ENCODE measurements around the gene CDH3. TPM values are rescaled to one million over a fixed set of nuclear protein-coding genes. Genes with fewer than 3 reads are reported as not detected.

CDH3 gene
- total and polyA plus RNA-seq, 2 donors (not counting 1 experiment from before 2014, with no cell fraction given) = 0.17 to 0.24 TPM

- H3K27ac ChIP-seq (ENCODE audit: low read length in 2 of 2) = no peak overlapping the region
- H3K9ac ChIP-seq (ENCODE audit: low read length) = no peak overlapping the region
- intact Hi-C loops (cut with micrococcal nuclease) = loop anchor here (10.0 kb wide), 1 partner anchor 50 kb away; no protein-coding TSS in a partner anchor
- no peaks in the 10 kb centered on the region for H3K79me2 ChIP-seq (ENCODE audit: control insufficient read depth, insufficient read depth, low read length)
- H3K4me1 ChIP-seq (ENCODE audit: control insufficient read depth in 2 of 2, insufficient read depth in 2 of 2, low read length in 2 of 2) = peaks cover 15 to 16% of the 10 kb centered on the region in 2 donors
- no peaks in the 10 kb centered on the region for H3K9me3 Mint-ChIP-seq (ENCODE audit: insufficient read depth)
- no peaks in the 10 kb centered on the region for H3K36me3 ChIP-seq (replicated peaks in 1 of 2; ENCODE audit: control extremely low read depth in 1 of 2, control insufficient read depth in 1 of 2, extremely low read depth in 1 of 2, insufficient read depth in 2 of 2, low read length in 1 of 2)
- no peaks in the 10 kb centered on the region for H3K27me3 ChIP-seq (replicated peaks in 1 of 4; ENCODE audit: control extremely low read depth in 1 of 4, control insufficient read depth in 3 of 4, insufficient read depth in 4 of 4, low read length in 3 of 4)
- 88% methylated on average over 7 of the region's 11 CpGs for WGBS (ENCODE audit: insufficient coverage)
- ATAC-seq (ENCODE audit: low read depth) (no peak), DNase-seq (no peak)
- no peaks in the 10 kb centered on the region for H3K9me3 ChIP-seq (ENCODE audit: control extremely low read depth in 1 of 3, control insufficient read depth in 2 of 3, insufficient read depth in 1 of 3, low read length in 2 of 3)
- H2AFZ ChIP-seq (ENCODE audit: insufficient read depth, low read depth, low read length, poor library complexity, severe bottlenecking) = no peak overlapping the region
- H3K27me3 Mint-ChIP-seq = peaks cover 16% of the 10 kb centered on the region
- ChIA-PET POLR2A (no interaction called here), CTCF (no interaction called here)
- H4K20me1 ChIP-seq (ENCODE audit: control insufficient read depth, insufficient read depth, low read length, poor library complexity, severe bottlenecking) = no peaks in the 10 kb centered on the region
- H3K27ac Mint-ChIP-seq = no peak overlapping the region
- no peak overlapping the region for H3K4me3 ChIP-seq (ENCODE audit: control extremely low read depth in 1 of 5, extremely low read depth in 1 of 5, insufficient read depth in 1 of 5, low read depth in 2 of 5, low read length in 4 of 5)
- H3K4me3 Mint-ChIP-seq = no peak overlapping the region
- H3K4me2 ChIP-seq (replicated peaks; ENCODE audit: low read depth, low read length, poor library complexity, severe bottlenecking) = no peak overlapping the region
- no peak for TF ChIP-seq EZH2 (IDR thresholded peaks at IDR 0.05; ENCODE audit: borderline replicate concordance, insufficient read depth, low read depth, low read length, poor library complexity, severe bottlenecking)
- TF ChIP-seq CTCF (IDR thresholded peaks at IDR 0.05) = no peak
- H3K4me1 Mint-ChIP-seq = peaks cover 19% of the 10 kb centered on the region
Observed at GRCh38 chr16:68744744-68745280, 99.7 kb downstream of the CDH3 start.

GRCh38 chr16:68746951-68747350 is 101.8 kb downstream of the CDH3 start:
- intact Hi-C loops (cut with micrococcal nuclease) = loop anchor here (10.0 kb wide), 1 partner anchor 48 kb away; no protein-coding TSS in a partner anchor
- CTCF ChIA-PET = no interaction called here
- TF ChIP-seq CTCF (IDR thresholded peaks at IDR 0.05) (no peak), EZH2 (IDR thresholded peaks at IDR 0.05; ENCODE audit: borderline replicate concordance, insufficient read depth, low read depth, low read length, poor library complexity, severe bottlenecking) (no peak)

More at GRCh38 chr16:68746951-68747350, 101.8 kb downstream of the CDH3 start:
- DNase-seq = no peak
- POLR2A ChIA-PET = interaction anchor here (1.3 kb wide), 1 partner anchor 10 kb away, joined by 3 read pairs; no protein-coding TSS in a partner anchor
- Mint-ChIP-seq H3K4me3 (no peak overlapping the region), H3K9me3 (ENCODE audit: insufficient read depth) (no peaks in the 10 kb centered on the region), H3K27me3 (peaks cover 19% of the 10 kb centered on the region), H3K27ac (no peak overlapping the region), H3K4me1 (no peaks in the 10 kb centered on the region)
- Histone ChIP-seq H3K27ac (ENCODE audit: low read length in 2 of 2) (no peak overlapping the region), H3K4me2 (replicated peaks; ENCODE audit: low read depth, low read length, poor library complexity, severe bottlenecking) (no peak overlapping the region), H4K20me1 (ENCODE audit: control insufficient read depth, insufficient read depth, low read length, poor library complexity, severe bottlenecking) (no peaks in the 10 kb centered on the region), H3K36me3 (replicated peaks in 1 of 2; ENCODE audit: control extremely low read depth in 1 of 2, control insufficient read depth in 1 of 2, extremely low read depth in 1 of 2, insufficient read depth in 2 of 2, low read length in 1 of 2) (no peaks in the 10 kb centered on the region), H3K9me3 (ENCODE audit: control extremely low read depth in 1 of 3, control insufficient read depth in 2 of 3, insufficient read depth in 1 of 3, low read length in 2 of 3) (no peaks in the 10 kb centered on the region), H3K79me2 (ENCODE audit: control insufficient read depth, insufficient read depth, low read length) (no peaks in the 10 kb centered on the region), H2AFZ (ENCODE audit: insufficient read depth, low read depth, low read length, poor library complexity, severe bottlenecking) (no peak overlapping the region), H3K4me3 (ENCODE audit: control extremely low read depth in 1 of 5, extremely low read depth in 1 of 5, insufficient read depth in 1 of 5, low read depth in 2 of 5, low read length in 4 of 5) (no peak overlapping the region), H3K4me1 (ENCODE audit: control insufficient read depth in 2 of 2, insufficient read depth in 2 of 2, low read length in 2 of 2) (no peaks in the 10 kb centered on the region), H3K9ac (ENCODE audit: low read length) (no peak overlapping the region), H3K27me3 (replicated peaks in 1 of 4; ENCODE audit: control extremely low read depth in 1 of 4, control insufficient read depth in 3 of 4, insufficient read depth in 4 of 4, low read length in 3 of 4) (no peaks in the 10 kb centered on the region)
- no peak for ATAC-seq (ENCODE audit: low read depth)
